Neutrophil (primary cell): ENCODE measurements around the gene KPNB1.

Source experiments
- H3K27ac ChIP-seq: fragments of 200-600 bp; sonication (generic); 2 replicates; pipeline ENCODE4 v1.5.1; 2016; ENCODE audit warnings: mild to moderate bottlenecking, moderate library complexity
- H3K27me3 ChIP-seq: fragments of 200-600 bp; sonication (generic); 2 replicates; pipeline ENCODE4 v1.6.0; 2016; ENCODE audit warnings: mild to moderate bottlenecking
- H3K36me3 ChIP-seq: fragments of 200-600 bp; sonication (generic); 2 replicates; pipeline ENCODE4 v1.5.1; 2017
- H3K4me1 ChIP-seq, 2 experiments: fragments of 200-600 bp in 1 of 2; sonication (generic) in 1 of 2; 1 replicate in 1 of 2; 2 replicates in 1 of 2; pipeline versions ENCODE4 v1.5.1 to v1.6.1; 2013 to 2016; ENCODE audit warnings: low read depth in 1 of 2, low read length in 1 of 2, mild to moderate bottlenecking in 1 of 2, moderate library complexity in 1 of 2; ENCODE audit not compliant: control insufficient read depth in 1 of 2, insufficient read depth in 1 of 2
- H3K4me3 ChIP-seq, 2 experiments: fragments of 200-600 bp in 1 of 2; sonication (generic) in 1 of 2; 1 replicate in 1 of 2; 2 replicates in 1 of 2; pipeline ENCODE4 v1.5.1; 2013 to 2016; ENCODE audit warnings: low read depth in 1 of 2, low read length in 1 of 2, mild to moderate bottlenecking in 1 of 2, moderate library complexity in 1 of 2
- H3K9me3 ChIP-seq: fragments of 200-600 bp; sonication (generic); 2 replicates; pipeline ENCODE4 v1.5.1; 2016
- CTCF ChIP-seq: fragments of 200-600 bp; sonication (generic); IDR thresholded peaks from 2 replicates; pipeline ENCODE4 v1.5.1; 2016; ENCODE audit warnings: antibody characterized with exemption

The KPNB1 gene

GRCh38 chr17:47731396-47731795, 81.7 kb downstream of the KPNB1 start:
- H3K4me3 ChIP-seq = no peak overlapping the region
- H3K27ac ChIP-seq = no peak overlapping the region
- H3K9me3 ChIP-seq = no peaks in the 10 kb centered on the region
- H3K4me1 ChIP-seq = peaks cover 3 to 16% of the 10 kb centered on the region in 2 experiments
- no peaks in the 10 kb centered on the region for H3K36me3 ChIP-seq
- peaks cover 85% of the 10 kb centered on the region for H3K27me3 ChIP-seq
- no peak for TF ChIP-seq CTCF

GRCh38 chr17:47732399-47733046, 82.8 kb downstream of the KPNB1 start:
- H3K4me1 ChIP-seq = peaks cover 3 to 16% of the 10 kb centered on the region in 2 experiments
- TF ChIP-seq CTCF = no peak
- H3K27me3 ChIP-seq = peaks cover 93% of the 10 kb centered on the region
- no peaks in the 10 kb centered on the region for H3K36me3 ChIP-seq
- H3K4me3 ChIP-seq = peak overlapping the region in 1 of 2 experiments; percentile 12
- H3K9me3 ChIP-seq = no peaks in the 10 kb centered on the region
- H3K27ac ChIP-seq = no peak overlapping the region

GRCh38 chr17:47733047-47733673, 83.4 kb downstream of the KPNB1 start, which contains the start of gene TBX21:
TSS of gene TBX21 (plus strand) at chr17:47733236. CDS start at chr17:47733455, 219 bp downstream.
- Histone ChIP-seq H3K27me3 (peaks cover 98% of the 10 kb centered on the region), H3K4me1 (peaks cover 3 to 16% of the 10 kb centered on the region in 2 experiments), H3K27ac (no peak within 1 kb of the TSS), H3K9me3 (no peaks in the 10 kb centered on the region), H3K36me3 (no peaks in the 10 kb centered on the region), H3K4me3 (peak within 1 kb of the TSS in 1 of 2 experiments; percentile 12)
- no peak for TF ChIP-seq CTCF

- H3K27ac ChIP-seq = no peak overlapping the region
- no peak overlapping the region for H3K4me3 ChIP-seq
- peaks cover 95% of the 10 kb centered on the region for H3K27me3 ChIP-seq
- no peaks in the 10 kb centered on the region for H3K36me3 ChIP-seq
- H3K4me1 ChIP-seq = peaks cover 3 to 16% of the 10 kb centered on the region in 2 experiments
- no peak for TF ChIP-seq CTCF
- H3K9me3 ChIP-seq = no peaks in the 10 kb centered on the region
Measured at GRCh38 chr17:47733674-47734410, 84.1 kb downstream of the KPNB1 start.

GRCh38 chr17:47735139-47735464, 85.4 kb downstream of the KPNB1 start:
- TF ChIP-seq CTCF = no peak
- no peaks in the 10 kb centered on the region for H3K9me3 ChIP-seq
- H3K27ac ChIP-seq = no peak overlapping the region
- H3K4me3 ChIP-seq = no peak overlapping the region
- H3K27me3 ChIP-seq = peaks cover 86% of the 10 kb centered on the region
- H3K4me1 ChIP-seq = peaks cover 3 to 16% of the 10 kb centered on the region in 2 experiments
- H3K36me3 ChIP-seq = no peaks in the 10 kb centered on the region
